ENCODE data around the gene DUSP16. TPM values are rescaled to one million over a fixed set of nuclear protein-coding genes. Genes with fewer than 3 reads are reported as not detected.

DUSP16 gene
- total RNA-seq, 1 experiment from 2014 or later = 51.9 TPM

DNA sequence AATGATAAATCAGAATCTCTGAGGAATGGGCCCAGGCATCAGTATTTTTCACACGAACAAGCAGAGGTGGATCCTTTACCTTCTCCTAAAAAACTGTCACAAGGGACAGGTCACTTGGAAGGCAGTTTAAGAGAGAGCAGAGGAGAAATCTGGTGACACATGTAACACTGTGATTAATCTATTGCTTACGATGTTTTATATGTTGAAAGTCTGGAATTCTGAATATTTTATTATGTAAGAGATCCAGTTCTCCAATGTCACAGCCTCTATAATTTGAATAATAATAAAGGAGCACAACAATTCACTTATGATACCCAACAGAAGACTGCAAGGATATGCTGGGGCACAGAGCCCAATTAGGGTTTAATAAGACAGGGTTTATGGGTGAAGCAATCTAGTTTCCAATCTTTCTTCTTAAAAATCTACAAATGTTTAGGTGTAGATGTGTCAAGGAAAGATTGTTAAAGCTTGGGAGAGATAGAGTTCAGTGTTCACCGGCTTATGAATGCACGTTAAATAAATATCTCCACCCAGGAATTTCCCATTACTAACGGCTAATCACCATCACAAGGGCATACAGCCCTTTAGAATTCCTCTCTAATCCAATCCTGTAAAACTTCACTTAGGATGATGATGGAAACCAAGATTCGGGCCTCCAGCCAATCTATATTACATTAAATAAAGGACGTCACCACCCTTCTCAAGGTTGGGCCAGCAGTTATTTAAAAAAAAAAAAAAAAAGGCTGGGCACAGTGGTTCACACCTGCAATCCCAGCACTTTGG is 23.4 kb downstream of the DUSP16 start:
- Mint-ChIP-seq H3K27ac (0 out of 2 replicates have a peak overlapping the region, but pooled peaks have one; percentile 60), H3K36me3 (peaks cover 5% of the 10 kb centered on the region), H3K4me1 (peaks cover 41% of the 10 kb centered on the region), H3K27me3 (ENCODE audit: low read depth) (no peaks in the 10 kb centered on the region), H3K9me3 (no peaks in the 10 kb centered on the region), H3K4me3 (no peak overlapping the region)
- DNase-seq (ENCODE audit: low spot score) (no peak), ATAC-seq (no peak)
- POLR2A ChIA-PET = no interaction called here
- CTCF ChIA-PET = no interaction called here
- TF ChIP-seq NFE2L1 (CRISPR knock-in tag; IDR thresholded peaks at IDR 0.05) (no peak), JAZF1 (CRISPR knock-in tag; IDR thresholded peaks at IDR 0.05) (no peak), FOXP1 (CRISPR knock-in tag; IDR thresholded peaks at IDR 0.05; ENCODE audit: borderline replicate concordance) (no peak), ZNF416 (CRISPR knock-in tag; IDR thresholded peaks at IDR 0.05) (no peak), ZNF219 (CRISPR knock-in tag; IDR thresholded peaks at IDR 0.05; ENCODE audit: borderline replicate concordance) (no peak), IRF2 (CRISPR knock-in tag; IDR thresholded peaks at IDR 0.05; ENCODE audit: borderline replicate concordance, low read depth) (no peak), ZNF317 (CRISPR knock-in tag; IDR thresholded peaks at IDR 0.05; ENCODE audit: borderline replicate concordance, low read depth) (no peak), MXD4 (CRISPR knock-in tag; IDR thresholded peaks at IDR 0.05; ENCODE audit: borderline replicate concordance) (no peak), HMGA2 (CRISPR knock-in tag; IDR thresholded peaks at IDR 0.05) (no peak), TCF7 (CRISPR knock-in tag; IDR thresholded peaks at IDR 0.05; ENCODE audit: low read depth) (no peak), NFYB (CRISPR knock-in tag; conservative IDR thresholded peaks at IDR 0.05; ENCODE audit: low read depth) (no peak)
- TF ChIP-seq, protein P1, sequence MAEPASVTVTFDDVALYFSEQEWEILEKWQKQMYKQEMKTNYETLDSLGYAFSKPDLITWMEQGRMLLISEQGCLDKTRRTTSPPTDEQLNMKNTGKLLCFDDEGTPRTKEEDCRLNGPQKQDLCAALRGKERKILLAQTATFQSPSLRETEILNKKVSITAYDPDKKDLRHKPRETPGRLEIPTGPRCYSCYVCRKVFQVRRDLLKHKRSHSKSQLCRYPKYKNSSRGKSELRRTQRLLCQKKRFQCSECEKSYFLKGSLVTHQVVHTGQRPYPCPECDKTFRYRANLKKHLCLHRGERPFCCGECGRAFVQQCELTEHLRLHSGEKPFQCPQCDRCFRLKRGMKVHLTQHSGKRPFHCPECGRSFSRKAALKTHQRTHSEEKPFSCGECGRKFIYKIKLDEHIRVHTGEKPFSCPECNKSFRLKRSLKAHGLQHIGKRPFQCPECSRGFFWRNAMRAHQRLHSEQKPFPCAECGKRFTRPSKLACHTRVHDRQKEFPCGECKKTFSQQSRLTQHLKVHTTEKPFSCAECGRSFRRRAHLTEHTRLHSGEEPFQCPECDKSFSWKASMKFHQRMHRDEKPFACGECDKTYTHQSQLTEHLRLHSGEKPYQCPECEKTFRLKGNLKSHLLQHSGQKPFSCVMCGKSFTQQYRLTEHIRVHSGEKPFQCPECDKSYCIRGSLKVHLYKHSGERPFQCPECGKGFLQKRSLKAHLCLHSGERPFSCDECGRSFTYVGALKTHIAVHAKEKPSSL (CRISPR knock-in tag; conservative IDR thresholded peaks at IDR 0.05) = no peak
- TF ChIP-seq, protein P2, sequence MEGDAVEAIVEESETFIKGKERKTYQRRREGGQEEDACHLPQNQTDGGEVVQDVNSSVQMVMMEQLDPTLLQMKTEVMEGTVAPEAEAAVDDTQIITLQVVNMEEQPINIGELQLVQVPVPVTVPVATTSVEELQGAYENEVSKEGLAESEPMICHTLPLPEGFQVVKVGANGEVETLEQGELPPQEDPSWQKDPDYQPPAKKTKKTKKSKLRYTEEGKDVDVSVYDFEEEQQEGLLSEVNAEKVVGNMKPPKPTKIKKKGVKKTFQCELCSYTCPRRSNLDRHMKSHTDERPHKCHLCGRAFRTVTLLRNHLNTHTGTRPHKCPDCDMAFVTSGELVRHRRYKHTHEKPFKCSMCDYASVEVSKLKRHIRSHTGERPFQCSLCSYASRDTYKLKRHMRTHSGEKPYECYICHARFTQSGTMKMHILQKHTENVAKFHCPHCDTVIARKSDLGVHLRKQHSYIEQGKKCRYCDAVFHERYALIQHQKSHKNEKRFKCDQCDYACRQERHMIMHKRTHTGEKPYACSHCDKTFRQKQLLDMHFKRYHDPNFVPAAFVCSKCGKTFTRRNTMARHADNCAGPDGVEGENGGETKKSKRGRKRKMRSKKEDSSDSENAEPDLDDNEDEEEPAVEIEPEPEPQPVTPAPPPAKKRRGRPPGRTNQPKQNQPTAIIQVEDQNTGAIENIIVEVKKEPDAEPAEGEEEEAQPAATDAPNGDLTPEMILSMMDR (IDR thresholded peaks at IDR 0.05) = no peak
- TF ChIP-seq, protein P3, sequence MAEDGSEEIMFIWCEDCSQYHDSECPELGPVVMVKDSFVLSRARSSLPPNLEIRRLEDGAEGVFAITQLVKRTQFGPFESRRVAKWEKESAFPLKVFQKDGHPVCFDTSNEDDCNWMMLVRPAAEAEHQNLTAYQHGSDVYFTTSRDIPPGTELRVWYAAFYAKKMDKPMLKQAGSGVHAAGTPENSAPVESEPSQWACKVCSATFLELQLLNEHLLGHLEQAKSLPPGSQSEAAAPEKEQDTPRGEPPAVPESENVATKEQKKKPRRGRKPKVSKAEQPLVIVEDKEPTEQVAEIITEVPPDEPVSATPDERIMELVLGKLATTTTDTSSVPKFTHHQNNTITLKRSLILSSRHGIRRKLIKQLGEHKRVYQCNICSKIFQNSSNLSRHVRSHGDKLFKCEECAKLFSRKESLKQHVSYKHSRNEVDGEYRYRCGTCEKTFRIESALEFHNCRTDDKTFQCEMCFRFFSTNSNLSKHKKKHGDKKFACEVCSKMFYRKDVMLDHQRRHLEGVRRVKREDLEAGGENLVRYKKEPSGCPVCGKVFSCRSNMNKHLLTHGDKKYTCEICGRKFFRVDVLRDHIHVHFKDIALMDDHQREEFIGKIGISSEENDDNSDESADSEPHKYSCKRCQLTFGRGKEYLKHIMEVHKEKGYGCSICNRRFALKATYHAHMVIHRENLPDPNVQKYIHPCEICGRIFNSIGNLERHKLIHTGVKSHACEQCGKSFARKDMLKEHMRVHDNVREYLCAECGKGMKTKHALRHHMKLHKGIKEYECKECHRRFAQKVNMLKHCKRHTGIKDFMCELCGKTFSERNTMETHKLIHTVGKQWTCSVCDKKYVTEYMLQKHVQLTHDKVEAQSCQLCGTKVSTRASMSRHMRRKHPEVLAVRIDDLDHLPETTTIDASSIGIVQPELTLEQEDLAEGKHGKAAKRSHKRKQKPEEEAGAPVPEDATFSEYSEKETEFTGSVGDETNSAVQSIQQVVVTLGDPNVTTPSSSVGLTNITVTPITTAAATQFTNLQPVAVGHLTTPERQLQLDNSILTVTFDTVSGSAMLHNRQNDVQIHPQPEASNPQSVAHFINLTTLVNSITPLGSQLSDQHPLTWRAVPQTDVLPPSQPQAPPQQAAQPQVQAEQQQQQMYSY (CRISPR knock-in tag; IDR thresholded peaks at IDR 0.05) = no peak
- TF ChIP-seq, protein P4, sequence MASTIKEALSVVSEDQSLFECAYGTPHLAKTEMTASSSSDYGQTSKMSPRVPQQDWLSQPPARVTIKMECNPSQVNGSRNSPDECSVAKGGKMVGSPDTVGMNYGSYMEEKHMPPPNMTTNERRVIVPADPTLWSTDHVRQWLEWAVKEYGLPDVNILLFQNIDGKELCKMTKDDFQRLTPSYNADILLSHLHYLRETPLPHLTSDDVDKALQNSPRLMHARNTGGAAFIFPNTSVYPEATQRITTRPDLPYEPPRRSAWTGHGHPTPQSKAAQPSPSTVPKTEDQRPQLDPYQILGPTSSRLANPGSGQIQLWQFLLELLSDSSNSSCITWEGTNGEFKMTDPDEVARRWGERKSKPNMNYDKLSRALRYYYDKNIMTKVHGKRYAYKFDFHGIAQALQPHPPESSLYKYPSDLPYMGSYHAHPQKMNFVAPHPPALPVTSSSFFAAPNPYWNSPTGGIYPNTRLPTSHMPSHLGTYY (CRISPR knock-in tag; IDR thresholded peaks at IDR 0.05) = no peak
- TF ChIP-seq, protein P5, sequence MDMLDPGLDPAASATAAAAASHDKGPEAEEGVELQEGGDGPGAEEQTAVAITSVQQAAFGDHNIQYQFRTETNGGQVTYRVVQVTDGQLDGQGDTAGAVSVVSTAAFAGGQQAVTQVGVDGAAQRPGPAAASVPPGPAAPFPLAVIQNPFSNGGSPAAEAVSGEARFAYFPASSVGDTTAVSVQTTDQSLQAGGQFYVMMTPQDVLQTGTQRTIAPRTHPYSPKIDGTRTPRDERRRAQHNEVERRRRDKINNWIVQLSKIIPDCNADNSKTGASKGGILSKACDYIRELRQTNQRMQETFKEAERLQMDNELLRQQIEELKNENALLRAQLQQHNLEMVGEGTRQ (CRISPR knock-in tag; IDR thresholded peaks at IDR 0.05) = no peak
- TF ChIP-seq, protein P6, sequence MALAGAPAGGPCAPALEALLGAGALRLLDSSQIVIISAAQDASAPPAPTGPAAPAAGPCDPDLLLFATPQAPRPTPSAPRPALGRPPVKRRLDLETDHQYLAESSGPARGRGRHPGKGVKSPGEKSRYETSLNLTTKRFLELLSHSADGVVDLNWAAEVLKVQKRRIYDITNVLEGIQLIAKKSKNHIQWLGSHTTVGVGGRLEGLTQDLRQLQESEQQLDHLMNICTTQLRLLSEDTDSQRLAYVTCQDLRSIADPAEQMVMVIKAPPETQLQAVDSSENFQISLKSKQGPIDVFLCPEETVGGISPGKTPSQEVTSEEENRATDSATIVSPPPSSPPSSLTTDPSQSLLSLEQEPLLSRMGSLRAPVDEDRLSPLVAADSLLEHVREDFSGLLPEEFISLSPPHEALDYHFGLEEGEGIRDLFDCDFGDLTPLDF (CRISPR knock-in tag; IDR thresholded peaks at IDR 0.05) = no peak
- TF ChIP-seq, protein P7, sequence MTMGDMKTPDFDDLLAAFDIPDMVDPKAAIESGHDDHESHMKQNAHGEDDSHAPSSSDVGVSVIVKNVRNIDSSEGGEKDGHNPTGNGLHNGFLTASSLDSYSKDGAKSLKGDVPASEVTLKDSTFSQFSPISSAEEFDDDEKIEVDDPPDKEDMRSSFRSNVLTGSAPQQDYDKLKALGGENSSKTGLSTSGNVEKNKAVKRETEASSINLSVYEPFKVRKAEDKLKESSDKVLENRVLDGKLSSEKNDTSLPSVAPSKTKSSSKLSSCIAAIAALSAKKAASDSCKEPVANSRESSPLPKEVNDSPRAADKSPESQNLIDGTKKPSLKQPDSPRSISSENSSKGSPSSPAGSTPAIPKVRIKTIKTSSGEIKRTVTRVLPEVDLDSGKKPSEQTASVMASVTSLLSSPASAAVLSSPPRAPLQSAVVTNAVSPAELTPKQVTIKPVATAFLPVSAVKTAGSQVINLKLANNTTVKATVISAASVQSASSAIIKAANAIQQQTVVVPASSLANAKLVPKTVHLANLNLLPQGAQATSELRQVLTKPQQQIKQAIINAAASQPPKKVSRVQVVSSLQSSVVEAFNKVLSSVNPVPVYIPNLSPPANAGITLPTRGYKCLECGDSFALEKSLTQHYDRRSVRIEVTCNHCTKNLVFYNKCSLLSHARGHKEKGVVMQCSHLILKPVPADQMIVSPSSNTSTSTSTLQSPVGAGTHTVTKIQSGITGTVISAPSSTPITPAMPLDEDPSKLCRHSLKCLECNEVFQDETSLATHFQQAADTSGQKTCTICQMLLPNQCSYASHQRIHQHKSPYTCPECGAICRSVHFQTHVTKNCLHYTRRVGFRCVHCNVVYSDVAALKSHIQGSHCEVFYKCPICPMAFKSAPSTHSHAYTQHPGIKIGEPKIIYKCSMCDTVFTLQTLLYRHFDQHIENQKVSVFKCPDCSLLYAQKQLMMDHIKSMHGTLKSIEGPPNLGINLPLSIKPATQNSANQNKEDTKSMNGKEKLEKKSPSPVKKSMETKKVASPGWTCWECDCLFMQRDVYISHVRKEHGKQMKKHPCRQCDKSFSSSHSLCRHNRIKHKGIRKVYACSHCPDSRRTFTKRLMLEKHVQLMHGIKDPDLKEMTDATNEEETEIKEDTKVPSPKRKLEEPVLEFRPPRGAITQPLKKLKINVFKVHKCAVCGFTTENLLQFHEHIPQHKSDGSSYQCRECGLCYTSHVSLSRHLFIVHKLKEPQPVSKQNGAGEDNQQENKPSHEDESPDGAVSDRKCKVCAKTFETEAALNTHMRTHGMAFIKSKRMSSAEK (CRISPR knock-in tag; IDR thresholded peaks at IDR 0.05; ENCODE audit: borderline replicate concordance) = no peak

All from WTC11 (cell line).